ENCODE measurements around the gene MADCAM1. TPM values are rescaled to one million over a fixed set of nuclear protein-coding genes. Genes with fewer than 3 reads are reported as not detected.
"Not testable (repeated sequence)": the region's sequence is repeated elsewhere in the genome, so short reads cannot be mapped to it uniquely, and the experiment has no call there.

Gene MADCAM1
- total RNA-seq, result 1.3 TPM
- polyA plus RNA-seq, result 0.34 TPM

GRCh38 chr19:496112-496665 lies at the start of gene MADCAM1:
MADCAM1 (plus strand) TSS chr19:496486; CDS start chr19:496500, 14 bp downstream.
- WGBS, result 9% methylated on average over 33 of the region's 33 CpGs
- no peaks in the 10 kb centered on the region for H3K36me3 ChIP-seq (ENCODE audit: insufficient read depth)
- no peak within 1 kb of the TSS for H3K4me3 ChIP-seq (ENCODE audit: low read depth, low read length)
- DNase-seq (ENCODE audit: extremely low spot score), result no peak
- H3K27ac ChIP-seq (ENCODE audit: low read depth), result no peak within 1 kb of the TSS
- H3K4me1 ChIP-seq (ENCODE audit: insufficient read depth), result peaks cover 2% of the 10 kb centered on the region

GRCh38 chr19:447064-447426 lies 49.2 kb upstream of the MADCAM1 start:
- H3K36me3 ChIP-seq (ENCODE audit: insufficient read depth), result no peaks in the 10 kb centered on the region

GRCh38 chr19:447816-448560 lies 48.3 kb upstream of the MADCAM1 start:
- no peak for DNase-seq (ENCODE audit: extremely low spot score)
- WGBS, result 24% methylated on average over 31 of the region's 31 CpGs
- Histone ChIP-seq H3K4me3 (ENCODE audit: low read depth, low read length) (no peak overlapping the region), H3K4me1 (ENCODE audit: insufficient read depth) (no peaks in the 10 kb centered on the region), H3K36me3 (ENCODE audit: insufficient read depth) (no peaks in the 10 kb centered on the region), H3K27ac (ENCODE audit: low read depth) (no peak overlapping the region)

More at GRCh38 chr19:447064-447426, 49.2 kb upstream of the MADCAM1 start:
- Histone ChIP-seq H3K4me1 (ENCODE audit: insufficient read depth) (no peaks in the 10 kb centered on the region), H3K4me3 (ENCODE audit: low read depth, low read length) (no peak overlapping the region), H3K27ac (ENCODE audit: low read depth) (no peak overlapping the region)
- WGBS, result 76% methylated on average over 24 of the region's 24 CpGs
- no peak for DNase-seq (ENCODE audit: extremely low spot score)

GRCh38 chr19:449916-450315 lies 46.4 kb upstream of the MADCAM1 start:
- Histone ChIP-seq H3K27ac (ENCODE audit: low read depth) (no peak overlapping the region), H3K36me3 (ENCODE audit: insufficient read depth) (no peaks in the 10 kb centered on the region), H3K4me3 (ENCODE audit: low read depth, low read length) (no peak overlapping the region), H3K4me1 (ENCODE audit: insufficient read depth) (no peaks in the 10 kb centered on the region)
- no peak for DNase-seq (ENCODE audit: extremely low spot score)
- 97% methylated on average over 20 of the region's 20 CpGs for WGBS

GRCh38 chr19:450912-451481 lies 45.3 kb upstream of the MADCAM1 start:
- not testable (repeated sequence) for H3K36me3 ChIP-seq (ENCODE audit: insufficient read depth); H3K4me3 ChIP-seq (ENCODE audit: low read depth, low read length); DNase-seq (ENCODE audit: extremely low spot score); H3K4me1 ChIP-seq (ENCODE audit: insufficient read depth); H3K27ac ChIP-seq (ENCODE audit: low read depth)
- WGBS, result 98% methylated on average over 33 of the region's 33 CpGs

GRCh38 chr19:452829-453228 lies 43.5 kb upstream of the MADCAM1 start:
- Histone ChIP-seq H3K4me3 (ENCODE audit: low read depth, low read length) (no peak overlapping the region), H3K36me3 (ENCODE audit: insufficient read depth) (no peaks in the 10 kb centered on the region), H3K27ac (ENCODE audit: low read depth) (no peak overlapping the region), H3K4me1 (ENCODE audit: insufficient read depth) (no peaks in the 10 kb centered on the region)
- WGBS, result 94% methylated on average over 16 of the region's 16 CpGs
- no peak for DNase-seq (ENCODE audit: extremely low spot score)

GRCh38 chr19:453606-454005 lies 42.7 kb upstream of the MADCAM1 start:
- 95% methylated on average over 22 of the region's 22 CpGs for WGBS
- H3K27ac ChIP-seq (ENCODE audit: low read depth), result no peak overlapping the region
- DNase-seq (ENCODE audit: extremely low spot score), result no peak

GRCh38 chr19:455031-455705 lies 41.1 kb upstream of the MADCAM1 start:
- no peaks in the 10 kb centered on the region for H3K36me3 ChIP-seq (ENCODE audit: insufficient read depth)
- DNase-seq (ENCODE audit: extremely low spot score), result no peak
- H3K4me3 ChIP-seq (ENCODE audit: low read depth, low read length), result no peak overlapping the region
- H3K4me1 ChIP-seq (ENCODE audit: insufficient read depth), result peaks cover 2% of the 10 kb centered on the region
- no peak overlapping the region for H3K27ac ChIP-seq (ENCODE audit: low read depth)
- WGBS, result 96% methylated on average over 39 of the region's 39 CpGs

More at GRCh38 chr19:453606-454005, 42.7 kb upstream of the MADCAM1 start:
- Histone ChIP-seq H3K4me3 (ENCODE audit: low read depth, low read length) (no peak overlapping the region), H3K36me3 (ENCODE audit: insufficient read depth) (no peaks in the 10 kb centered on the region), H3K4me1 (ENCODE audit: insufficient read depth) (no peaks in the 10 kb centered on the region)

GRCh38 chr19:455851-456546 lies 40.3 kb upstream of the MADCAM1 start:
- 91% methylated on average over 31 of the region's 31 CpGs for WGBS
- Histone ChIP-seq H3K27ac (ENCODE audit: low read depth) (no peak overlapping the region), H3K4me1 (ENCODE audit: insufficient read depth) (peaks cover 2% of the 10 kb centered on the region), H3K4me3 (ENCODE audit: low read depth, low read length) (no peak overlapping the region), H3K36me3 (ENCODE audit: insufficient read depth) (no peaks in the 10 kb centered on the region)
- DNase-seq (ENCODE audit: extremely low spot score), result no peak

GRCh38 chr19:456547-457110 lies 39.7 kb upstream of the MADCAM1 start:
- H3K4me3 ChIP-seq (ENCODE audit: low read depth, low read length), result no peak overlapping the region
- no peak for DNase-seq (ENCODE audit: extremely low spot score)
- H3K4me1 ChIP-seq (ENCODE audit: insufficient read depth), result peaks cover 2% of the 10 kb centered on the region
- H3K27ac ChIP-seq (ENCODE audit: low read depth), result no peak overlapping the region
- WGBS, result 88% methylated on average over 18 of the region's 18 CpGs
- no peaks in the 10 kb centered on the region for H3K36me3 ChIP-seq (ENCODE audit: insufficient read depth)

GRCh38 chr19:457636-458035 lies 38.6 kb upstream of the MADCAM1 start:
- WGBS, result 96% methylated on average over 30 of the region's 30 CpGs
- no peak overlapping the region for H3K4me3 ChIP-seq (ENCODE audit: low read depth, low read length)
- DNase-seq (ENCODE audit: extremely low spot score), result no peak
- H3K36me3 ChIP-seq (ENCODE audit: insufficient read depth), result no peaks in the 10 kb centered on the region
- H3K4me1 ChIP-seq (ENCODE audit: insufficient read depth), result peaks cover 2% of the 10 kb centered on the region
- H3K27ac ChIP-seq (ENCODE audit: low read depth), result no peak overlapping the region

- DNase-seq (ENCODE audit: extremely low spot score), result no peak
- no peak overlapping the region for H3K4me3 ChIP-seq (ENCODE audit: low read depth, low read length)
- H3K27ac ChIP-seq (ENCODE audit: low read depth), result no peak overlapping the region
- H3K36me3 ChIP-seq (ENCODE audit: insufficient read depth), result no peaks in the 10 kb centered on the region
- WGBS, result 96% methylated on average over 89 of the region's 89 CpGs
- H3K4me1 ChIP-seq (ENCODE audit: insufficient read depth), result peaks cover 2% of the 10 kb centered on the region
Observed at GRCh38 chr19:458091-459042, 37.9 kb upstream of the MADCAM1 start.
